Peyer's patch (tissue), 4 donors: ENCODE results near the gene NOL4. TPM values are rescaled to one million over a fixed set of nuclear protein-coding genes. Genes with fewer than 3 reads are reported as not detected.

Source experiments
- DNase-seq, 3 donors: peaks; one replicate each; pipeline ENCODE4 v3.0.0-alpha.2; 2017 to 2019
- H3K27ac ChIP-seq, 4 donors: fragments of 200-600 bp; sonication (generic); one replicate each; pipeline ENCODE4 v1.5.1; 2016 to 2019
- H3K27me3 ChIP-seq, 2 donors: fragments of 200-600 bp; sonication (generic); one replicate each; pipeline ENCODE4 v1.5.1; 2019
- H3K36me3 ChIP-seq, 3 donors: fragments of 200-600 bp; sonication (generic); one replicate each; pipeline ENCODE4 v1.5.1; 2016 to 2019
- H3K4me1 ChIP-seq, 4 donors: fragments of 200-600 bp; sonication (generic); one replicate each; pipeline ENCODE4 v1.5.1; 2016 to 2019
- H3K4me3 ChIP-seq, 4 donors: fragments of 200-600 bp; sonication (generic); 1 replicate in 3 of 4; 2 replicates in 1 of 4; pipeline ENCODE4 v1.5.1; 2016 to 2019; ENCODE audit warnings: mild to moderate bottlenecking in 1 of 4
- H3K9me3 ChIP-seq, 4 donors: fragments of 200-600 bp; sonication (generic); one replicate each; pipeline ENCODE4 v1.5.1; 2016 to 2019; ENCODE audit warnings: mild to moderate bottlenecking in 1 of 4
- CTCF ChIP-seq, 6 experiments: fragments of 450-650 bp in 4 of 6; fragments of 200-600 bp in 2 of 6; sonication (generic) in 1 of 6; IDR thresholded peaks; one replicate each; pipeline ENCODE4 v1.5.1; 2017 to 2019; ENCODE audit warnings: antibody characterized with exemption in 6 of 6, mild to moderate bottlenecking in 3 of 6, moderate library complexity in 1 of 6
- POLR2A ChIP-seq, 2 donors: fragments of 450-650 bp; IDR thresholded peaks; one replicate each; pipeline ENCODE4 v1.5.1; 2017; ENCODE audit warnings: antibody characterized with exemption in 2 of 2, mild to moderate bottlenecking in 2 of 2, moderate library complexity in 2 of 2
- total RNA-seq, 4 donors: library from RNA; depleted of rRNA; stranded (reverse); fragments of >200 nt; gene quantifications; one replicate each; pipeline ENCODE4 v1.1.0, GENCODE V29; 2016

The NOL4 gene
- total RNA-seq, 4 donors from 2014 or later, result not detected

- H3K4me1 ChIP-seq, result no peaks in the 10 kb centered on the region
- H3K36me3 ChIP-seq, result no peaks in the 10 kb centered on the region
- no peak for TF ChIP-seq CTCF (IDR thresholded peaks at IDR 0.05)
- TF ChIP-seq POLR2A (IDR thresholded peaks at IDR 0.05), result no peak
- no peaks in the 10 kb centered on the region for H3K27me3 ChIP-seq
- DNase-seq, result no peak
- H3K27ac ChIP-seq, result no peak overlapping the region
- no peak overlapping the region for H3K4me3 ChIP-seq
- no peaks in the 10 kb centered on the region for H3K9me3 ChIP-seq
Measured at GRCh38 chr18:34207344-34207851, 17.3 kb downstream of the NOL4 start.

- H3K27me3 ChIP-seq, result no peaks in the 10 kb centered on the region
- H3K27ac ChIP-seq, result no peak overlapping the region
- TF ChIP-seq POLR2A (IDR thresholded peaks at IDR 0.05) (no peak), CTCF (IDR thresholded peaks at IDR 0.05) (no peak)
- H3K4me3 ChIP-seq, result no peak overlapping the region
- no peaks in the 10 kb centered on the region for H3K36me3 ChIP-seq
- no peak for DNase-seq
- H3K9me3 ChIP-seq, result no peaks in the 10 kb centered on the region
- no peaks in the 10 kb centered on the region for H3K4me1 ChIP-seq
Measured at GRCh38 chr18:34203866-34204265, 20.8 kb downstream of the NOL4 start.

- TF ChIP-seq CTCF (IDR thresholded peaks at IDR 0.05), result no peak
- TF ChIP-seq POLR2A (IDR thresholded peaks at IDR 0.05), result no peak
- no peaks in the 10 kb centered on the region for H3K36me3 ChIP-seq
- H3K9me3 ChIP-seq, result no peaks in the 10 kb centered on the region
- no peak for DNase-seq
- H3K4me1 ChIP-seq, result no peaks in the 10 kb centered on the region
- H3K27me3 ChIP-seq, result no peaks in the 10 kb centered on the region
- no peak overlapping the region for H3K4me3 ChIP-seq
- H3K27ac ChIP-seq, result no peak overlapping the region
Measured at GRCh38 chr18:34196256-34196655, 28.5 kb downstream of the NOL4 start.

GRCh38 chr18:34194239-34194638 is 30.5 kb downstream of the NOL4 start:
- no peaks in the 10 kb centered on the region for H3K4me1 ChIP-seq
- H3K4me3 ChIP-seq, result no peak overlapping the region
- TF ChIP-seq CTCF (IDR thresholded peaks at IDR 0.05) (no peak), POLR2A (IDR thresholded peaks at IDR 0.05) (no peak)
- no peaks in the 10 kb centered on the region for H3K27me3 ChIP-seq
- no peak for DNase-seq
- no peaks in the 10 kb centered on the region for H3K36me3 ChIP-seq
- H3K27ac ChIP-seq, result no peak overlapping the region
- H3K9me3 ChIP-seq, result no peaks in the 10 kb centered on the region

- H3K4me1 ChIP-seq, result no peaks in the 10 kb centered on the region
- no peak overlapping the region for H3K4me3 ChIP-seq
- H3K27me3 ChIP-seq, result no peaks in the 10 kb centered on the region
- no peak for DNase-seq
- TF ChIP-seq CTCF (IDR thresholded peaks at IDR 0.05) (no peak), POLR2A (IDR thresholded peaks at IDR 0.05) (no peak)
- no peaks in the 10 kb centered on the region for H3K9me3 ChIP-seq
- no peak overlapping the region for H3K27ac ChIP-seq
- no peaks in the 10 kb centered on the region for H3K36me3 ChIP-seq
Measured at GRCh38 chr18:34189656-34190435, 34.9 kb downstream of the NOL4 start.
